ENCODE data around the gene KLHL29. TPM values are rescaled to one million over a fixed set of nuclear protein-coding genes. Genes with fewer than 3 reads are reported as not detected.

Gene KLHL29
- total and polyA plus RNA-seq, 4 experiments from 2014 or later = 0.24 to 2.4 (median 1.9) TPM; not detected in 1

GRCh38 chr2:23464905-23465537 lies 80.0 kb downstream of the KLHL29 start:
- ChIA-PET CTCF (ENCODE audit: partially characterized antibody) (no interaction called here), POLR2A (ENCODE audit: partially characterized antibody) (no interaction called here)
- Mint-ChIP-seq H3K4me1 (no peaks in the 10 kb centered on the region), H3K4me3 (no peak overlapping the region), H3K27me3 (peaks cover 4 to 21% of the 10 kb centered on the region in 2 donors), H3K9me3 (no peaks in the 10 kb centered on the region), H3K36me3 (no peaks in the 10 kb centered on the region), H3K27ac (no peak overlapping the region)
- Histone ChIP-seq H3K27ac (ENCODE audit: low read depth, low read length) (no peak overlapping the region), H3K4me3 (ENCODE audit: low read length in 2 of 2) (no peak overlapping the region), H3K9me3 (ENCODE audit: control insufficient read depth in 1 of 2, low read length in 2 of 2) (no peaks in the 10 kb centered on the region), H3K4me1 (ENCODE audit: insufficient read depth, low read length) (no peaks in the 10 kb centered on the region), H3K27me3 (ENCODE audit: insufficient read depth, low read length) (no peaks in the 10 kb centered on the region), H3K36me3 (ENCODE audit: insufficient read depth, low read length) (no peaks in the 10 kb centered on the region)
- intact Hi-C loops (cut with micrococcal nuclease) = no loop called here
- no peak for DNase-seq

GRCh38 chr2:23465936-23466335 lies 81.0 kb downstream of the KLHL29 start:
- Mint-ChIP-seq H3K9me3 (no peaks in the 10 kb centered on the region), H3K4me1 (no peaks in the 10 kb centered on the region), H3K36me3 (no peaks in the 10 kb centered on the region), H3K27me3 (peaks cover 7 to 27% of the 10 kb centered on the region in 2 donors), H3K4me3 (no peak overlapping the region), H3K27ac (no peak overlapping the region)
- H3K9me3 ChIP-seq (ENCODE audit: control insufficient read depth in 1 of 2, low read length in 2 of 2) = no peaks in the 10 kb centered on the region
- no peaks in the 10 kb centered on the region for H3K36me3 ChIP-seq (ENCODE audit: insufficient read depth, low read length)
- no peak overlapping the region for H3K27ac ChIP-seq (ENCODE audit: low read depth, low read length)
- DNase-seq = no peak
- H3K27me3 ChIP-seq (ENCODE audit: insufficient read depth, low read length) = no peaks in the 10 kb centered on the region
- ChIA-PET CTCF (ENCODE audit: partially characterized antibody) (no interaction called here), POLR2A (ENCODE audit: partially characterized antibody) (no interaction called here)
- no peak overlapping the region for H3K4me3 ChIP-seq (ENCODE audit: low read length in 2 of 2)
- intact Hi-C loops (cut with micrococcal nuclease) = no loop called here
- no peaks in the 10 kb centered on the region for H3K4me1 ChIP-seq (ENCODE audit: insufficient read depth, low read length)

DNA sequence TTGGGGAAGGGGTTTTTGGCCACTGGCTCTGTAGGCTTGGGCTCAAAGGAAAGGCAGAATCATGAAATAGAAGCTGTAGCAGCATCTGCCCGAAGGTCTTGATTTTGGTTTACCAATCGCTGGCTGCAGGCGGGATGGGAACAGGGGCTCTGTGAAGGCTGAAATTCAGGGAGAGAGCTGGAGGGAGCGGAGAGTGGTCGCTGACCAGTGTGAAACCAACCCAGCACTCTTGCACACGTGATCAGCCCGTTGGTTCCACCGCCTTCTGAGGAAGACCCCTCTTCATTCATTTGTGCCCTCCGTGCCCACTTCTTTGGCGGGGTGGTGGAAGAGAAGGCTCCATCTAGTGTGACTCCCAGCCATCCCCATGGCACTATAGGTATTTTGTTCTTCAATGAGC lies 82.6 kb downstream of the KLHL29 start:
- no peaks in the 10 kb centered on the region for H3K9me3 ChIP-seq (ENCODE audit: control insufficient read depth in 1 of 2, low read length in 2 of 2)
- no peaks in the 10 kb centered on the region for H3K4me1 ChIP-seq (ENCODE audit: insufficient read depth, low read length)
- no peak overlapping the region for H3K27ac ChIP-seq (ENCODE audit: low read depth, low read length)
- H3K36me3 ChIP-seq (ENCODE audit: insufficient read depth, low read length) = no peaks in the 10 kb centered on the region
- Mint-ChIP-seq H3K4me1 (no peaks in the 10 kb centered on the region), H3K27me3 (peaks cover 9 to 27% of the 10 kb centered on the region in 2 donors), H3K9me3 (no peaks in the 10 kb centered on the region), H3K36me3 (no peaks in the 10 kb centered on the region), H3K27ac (peak overlapping the region in 1 of 7 donors; percentile 24), H3K4me3 (no peak overlapping the region)
- no peaks in the 10 kb centered on the region for H3K27me3 ChIP-seq (ENCODE audit: insufficient read depth, low read length)
- ChIA-PET CTCF (ENCODE audit: partially characterized antibody) (no interaction called here), POLR2A (ENCODE audit: partially characterized antibody) (no interaction called here)
- no peak overlapping the region for H3K4me3 ChIP-seq (ENCODE audit: low read length in 2 of 2)
- DNase-seq = no peak
- intact Hi-C loops (cut with micrococcal nuclease) = no loop called here

DNA sequence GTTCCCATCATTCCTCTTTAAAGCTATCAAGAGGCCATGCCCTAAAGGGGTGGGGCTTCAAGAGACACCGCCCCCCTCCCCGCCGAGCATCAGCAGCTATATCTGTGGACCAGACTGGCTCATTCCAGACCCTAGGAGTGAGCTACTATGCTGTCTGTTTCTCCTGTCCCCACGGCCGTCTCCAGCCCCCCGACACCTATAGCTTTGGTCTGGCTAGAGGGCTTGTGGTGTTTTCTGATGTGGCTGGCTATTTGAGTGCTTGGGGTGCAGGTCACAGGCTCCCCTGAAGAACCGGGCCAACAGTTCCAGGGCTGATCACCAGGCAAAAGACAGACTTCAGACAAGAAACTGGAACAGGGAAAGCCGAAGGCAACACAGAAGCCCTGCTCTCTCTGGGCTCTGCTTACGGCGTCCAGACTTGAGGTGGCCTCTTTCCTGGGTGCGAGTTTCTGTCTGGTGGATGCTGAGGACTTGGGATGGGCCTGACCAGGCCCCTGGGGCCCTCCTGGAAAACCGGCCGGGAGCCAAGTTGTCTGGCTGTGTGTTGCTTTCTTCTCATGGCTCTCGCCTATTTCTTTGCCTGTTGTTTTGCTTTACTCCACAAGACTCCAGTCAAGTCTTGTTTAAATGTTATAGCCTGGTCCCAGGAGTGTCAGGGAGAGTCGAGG lies 83.6 kb downstream of the KLHL29 start:
- Histone ChIP-seq H3K27ac (ENCODE audit: low read depth, low read length) (no peak overlapping the region), H3K27me3 (ENCODE audit: insufficient read depth, low read length) (no peaks in the 10 kb centered on the region), H3K4me3 (ENCODE audit: low read length in 2 of 2) (no peak overlapping the region), H3K36me3 (ENCODE audit: insufficient read depth, low read length) (no peaks in the 10 kb centered on the region), H3K4me1 (ENCODE audit: insufficient read depth, low read length) (no peaks in the 10 kb centered on the region), H3K9me3 (ENCODE audit: control insufficient read depth in 1 of 2, low read length in 2 of 2) (no peaks in the 10 kb centered on the region)
- intact Hi-C loops (cut with micrococcal nuclease) = no loop called here
- CTCF ChIA-PET (ENCODE audit: partially characterized antibody) = no interaction called here
- no peak overlapping the region for H3K27ac Mint-ChIP-seq
- peaks cover 9 to 31% of the 10 kb centered on the region in 2 donors for H3K27me3 Mint-ChIP-seq
- no peaks in the 10 kb centered on the region for H3K36me3 Mint-ChIP-seq
- H3K4me1 Mint-ChIP-seq = no peaks in the 10 kb centered on the region
- no peak overlapping the region for H3K4me3 Mint-ChIP-seq
- peaks cover 0 to 3% (median 0%) of the 10 kb centered on the region in 8 donors for H3K9me3 Mint-ChIP-seq
- POLR2A ChIA-PET (ENCODE audit: partially characterized antibody) = no interaction called here
- DNase-seq = no peak

- POLR2A ChIA-PET (ENCODE audit: partially characterized antibody) = no interaction called here
- intact Hi-C loops (cut with micrococcal nuclease) = no loop called here
- no peaks in the 10 kb centered on the region for H3K4me1 Mint-ChIP-seq
Measured at GRCh38 chr2:23469142-23469540, 84.2 kb downstream of the KLHL29 start.

GRCh38 chr2:23475036-23475435 lies 90.1 kb downstream of the KLHL29 start:
- H3K4me3 Mint-ChIP-seq = no peak overlapping the region
- Histone ChIP-seq H3K27me3 (ENCODE audit: insufficient read depth, low read length) (no peaks in the 10 kb centered on the region), H3K9me3 (ENCODE audit: control insufficient read depth in 1 of 2, low read length in 2 of 2) (no peaks in the 10 kb centered on the region), H3K4me1 (ENCODE audit: insufficient read depth, low read length) (no peaks in the 10 kb centered on the region), H3K36me3 (ENCODE audit: insufficient read depth, low read length) (no peaks in the 10 kb centered on the region), H3K27ac (ENCODE audit: low read depth, low read length) (no peak overlapping the region), H3K4me3 (ENCODE audit: low read length in 2 of 2) (no peak overlapping the region)
- H3K4me1 Mint-ChIP-seq = no peaks in the 10 kb centered on the region
- peaks cover 0 to 3% (median 0%) of the 10 kb centered on the region in 8 donors for H3K9me3 Mint-ChIP-seq
- intact Hi-C loops (cut with micrococcal nuclease) = no loop called here
- DNase-seq = no peak
- H3K27ac Mint-ChIP-seq = no peak overlapping the region
- H3K36me3 Mint-ChIP-seq = no peaks in the 10 kb centered on the region
- CTCF ChIA-PET (ENCODE audit: partially characterized antibody) = no interaction called here
- H3K27me3 Mint-ChIP-seq = peaks cover 10 to 16% of the 10 kb centered on the region in 2 donors
- POLR2A ChIA-PET (ENCODE audit: partially characterized antibody) = no interaction called here

More at GRCh38 chr2:23469142-23469540, 84.2 kb downstream of the KLHL29 start:
- no peaks in the 10 kb centered on the region for H3K36me3 Mint-ChIP-seq
- H3K4me3 ChIP-seq (ENCODE audit: low read length in 2 of 2) = no peak overlapping the region
- no peak overlapping the region for H3K27ac ChIP-seq (ENCODE audit: low read depth, low read length)
- no peaks in the 10 kb centered on the region for H3K9me3 ChIP-seq (ENCODE audit: control insufficient read depth in 1 of 2, low read length in 2 of 2)
- CTCF ChIA-PET (ENCODE audit: partially characterized antibody) = no interaction called here
- H3K27ac Mint-ChIP-seq = no peak overlapping the region
- no peak overlapping the region for H3K4me3 Mint-ChIP-seq
- H3K27me3 Mint-ChIP-seq = peaks cover 9 to 31% of the 10 kb centered on the region in 2 donors
- no peaks in the 10 kb centered on the region for H3K27me3 ChIP-seq (ENCODE audit: insufficient read depth, low read length)
- peaks cover 0 to 3% (median 0%) of the 10 kb centered on the region in 8 donors for H3K9me3 Mint-ChIP-seq
- H3K36me3 ChIP-seq (ENCODE audit: insufficient read depth, low read length) = no peaks in the 10 kb centered on the region
- DNase-seq = no peak
- no peaks in the 10 kb centered on the region for H3K4me1 ChIP-seq (ENCODE audit: insufficient read depth, low read length)

DNA sequence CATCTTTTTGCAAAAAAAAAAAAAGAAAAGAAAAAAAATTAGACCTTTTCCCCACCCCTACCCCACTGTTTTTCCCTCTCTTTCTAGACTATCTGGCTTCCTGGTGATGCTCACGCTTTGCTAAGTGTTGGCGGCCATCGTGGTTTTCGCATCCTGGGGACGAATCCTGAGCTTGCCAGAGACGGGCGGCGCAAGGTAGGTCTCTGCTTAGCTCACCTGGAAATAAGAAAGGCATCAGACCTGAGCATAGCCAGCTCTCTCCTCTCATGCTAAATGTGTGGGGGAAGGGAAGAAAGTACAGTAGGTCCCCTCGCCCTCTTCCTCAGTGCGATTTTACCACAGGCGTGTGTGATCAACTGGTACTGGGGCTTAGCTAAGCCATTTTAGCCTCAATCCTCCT lies 90.5 kb downstream of the KLHL29 start:
- H3K36me3 Mint-ChIP-seq = no peaks in the 10 kb centered on the region
- Histone ChIP-seq H3K4me1 (ENCODE audit: insufficient read depth, low read length) (no peaks in the 10 kb centered on the region), H3K36me3 (ENCODE audit: insufficient read depth, low read length) (no peaks in the 10 kb centered on the region), H3K9me3 (ENCODE audit: control insufficient read depth in 1 of 2, low read length in 2 of 2) (no peaks in the 10 kb centered on the region), H3K4me3 (ENCODE audit: low read length in 2 of 2) (no peak overlapping the region), H3K27ac (ENCODE audit: low read depth, low read length) (no peak overlapping the region), H3K27me3 (ENCODE audit: insufficient read depth, low read length) (no peaks in the 10 kb centered on the region)
- no peaks in the 10 kb centered on the region for H3K4me1 Mint-ChIP-seq
- peaks cover 0 to 3% (median 0%) of the 10 kb centered on the region in 8 donors for H3K9me3 Mint-ChIP-seq
- no peak for DNase-seq
- CTCF ChIA-PET (ENCODE audit: partially characterized antibody) = no interaction called here
- H3K4me3 Mint-ChIP-seq = no peak overlapping the region
- H3K27me3 Mint-ChIP-seq = peaks cover 10 to 15% of the 10 kb centered on the region in 2 donors
- H3K27ac Mint-ChIP-seq = no peak overlapping the region
- POLR2A ChIA-PET (ENCODE audit: partially characterized antibody) = no interaction called here
- intact Hi-C loops (cut with micrococcal nuclease) = no loop called here

Data from CD4-positive, alpha-beta memory T cell (primary cell).